OCI-LY3 (cell line): ENCODE data around the gene SERPINA4.

Experiments used
- EZH2phosphoT487 ChIP-seq: fragments of 200-600 bp; shearing (Covaris generic); IDR thresholded peaks from 2 replicates; pipeline ENCODE4 v1.6.1; 2018; ENCODE audit warnings: antibody characterized with exemption, mixed run types, low read depth
- TF ChIP-seq, protein P1 (sequence below): fragments of 200-600, 300-600 bp; sonication (generic); IDR thresholded peaks from 2 replicates; pipeline ENCODE4 v1.5.1; 2014; ENCODE audit warnings: antibody characterized with exemption, low read length, low read depth

DNA sequence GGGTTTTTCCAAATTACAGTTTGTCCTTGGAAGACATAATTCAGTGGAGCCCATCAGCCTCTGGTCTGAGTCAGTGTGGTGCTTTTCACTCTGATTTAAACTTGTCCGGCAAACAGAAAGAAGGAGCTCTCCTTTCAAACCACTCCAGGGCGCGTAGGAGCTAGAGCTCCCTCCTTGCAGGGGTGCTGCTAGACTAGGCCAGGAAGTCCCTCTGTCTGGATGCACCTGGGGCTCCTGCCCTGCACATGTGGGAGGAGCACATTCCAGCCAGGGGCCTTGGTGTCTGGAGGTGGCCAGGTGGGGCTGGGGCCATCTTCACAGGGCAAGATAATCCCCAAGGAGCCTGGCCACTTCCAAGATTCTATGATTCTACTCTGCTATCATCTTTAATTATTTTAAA lies 54.0 kb downstream of the SERPINA4 start:
- TF ChIP-seq EZH2phosphoT487: no peak
- TF ChIP-seq, protein P1, sequence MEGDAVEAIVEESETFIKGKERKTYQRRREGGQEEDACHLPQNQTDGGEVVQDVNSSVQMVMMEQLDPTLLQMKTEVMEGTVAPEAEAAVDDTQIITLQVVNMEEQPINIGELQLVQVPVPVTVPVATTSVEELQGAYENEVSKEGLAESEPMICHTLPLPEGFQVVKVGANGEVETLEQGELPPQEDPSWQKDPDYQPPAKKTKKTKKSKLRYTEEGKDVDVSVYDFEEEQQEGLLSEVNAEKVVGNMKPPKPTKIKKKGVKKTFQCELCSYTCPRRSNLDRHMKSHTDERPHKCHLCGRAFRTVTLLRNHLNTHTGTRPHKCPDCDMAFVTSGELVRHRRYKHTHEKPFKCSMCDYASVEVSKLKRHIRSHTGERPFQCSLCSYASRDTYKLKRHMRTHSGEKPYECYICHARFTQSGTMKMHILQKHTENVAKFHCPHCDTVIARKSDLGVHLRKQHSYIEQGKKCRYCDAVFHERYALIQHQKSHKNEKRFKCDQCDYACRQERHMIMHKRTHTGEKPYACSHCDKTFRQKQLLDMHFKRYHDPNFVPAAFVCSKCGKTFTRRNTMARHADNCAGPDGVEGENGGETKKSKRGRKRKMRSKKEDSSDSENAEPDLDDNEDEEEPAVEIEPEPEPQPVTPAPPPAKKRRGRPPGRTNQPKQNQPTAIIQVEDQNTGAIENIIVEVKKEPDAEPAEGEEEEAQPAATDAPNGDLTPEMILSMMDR: no peak
